Glutamatergic neuron (in vitro differentiated cells): ENCODE data around the gene FANCG. TPM values are rescaled to one million over a fixed set of nuclear protein-coding genes. Genes with fewer than 3 reads are reported as not detected.

Source experiments
- DNase-seq: peaks from one replicate; pipeline ENCODE4 v3.0.0; 2022
- H3K27ac Mint-ChIP-seq: one replicate; pipeline ENCODE4 v1.8.0; 2020; ENCODE audit warnings: mild to moderate bottlenecking, mixed read lengths, inconsistent platforms; ENCODE audit not compliant: unreplicated experiment
- H3K27me3 Mint-ChIP-seq: one replicate; pipeline ENCODE4 v1.8.0; 2020; ENCODE audit warnings: mild to moderate bottlenecking, moderate library complexity, mixed read lengths, inconsistent platforms; ENCODE audit not compliant: unreplicated experiment
- H3K36me3 Mint-ChIP-seq: one replicate; pipeline ENCODE4 v1.8.0; 2020; ENCODE audit warnings: mild to moderate bottlenecking, mixed read lengths, inconsistent platforms; ENCODE audit not compliant: unreplicated experiment
- H3K4me1 Mint-ChIP-seq: one replicate; pipeline ENCODE4 v1.8.0; 2020; ENCODE audit warnings: mild to moderate bottlenecking, low read depth, mixed read lengths, inconsistent platforms; ENCODE audit not compliant: unreplicated experiment
- H3K4me3 Mint-ChIP-seq: one replicate; pipeline ENCODE4 v1.8.0; 2020; ENCODE audit warnings: mild to moderate bottlenecking, mixed read lengths, inconsistent platforms; ENCODE audit not compliant: unreplicated experiment
- H3K9me3 Mint-ChIP-seq: one replicate; pipeline ENCODE4 v1.8.0; 2020; ENCODE audit warnings: mild to moderate bottlenecking, moderate library complexity, mixed read lengths, inconsistent platforms; ENCODE audit not compliant: unreplicated experiment
- long read RNA-seq: library from polyadenylated mRNA; unstranded; transcript quantifications from one replicate; pipeline ENCODE4 v2.0.0, GENCODE V29; 2020; ENCODE audit not compliant: unreplicated experiment
- total RNA-seq: library from RNA; stranded (reverse); fragmentation: NEBNext Ultra II Directional; extraction: Animal tissue kit (Norgen Biotek cat#: 25700); gene quantifications from one replicate; pipeline ENCODE4 v1.2.1, GENCODE V29; 2021; ENCODE audit not compliant: unreplicated experiment
- TF ChIP-seq, protein P1 (sequence below): fragments of 200-600 bp; sonication (generic); IDR thresholded peaks from one replicate; pipeline ENCODE4 v1.5.0; 2021; ENCODE audit not compliant: partially characterized antibody, unreplicated experiment

FANCG gene
- 49.0 TPM for total RNA-seq
- long read RNA-seq, partial matches to known transcripts, result 1 of 6 reads
- long read RNA-seq, other reads (novel, unspliced or antisense), result 3 of 6 reads

DNA sequence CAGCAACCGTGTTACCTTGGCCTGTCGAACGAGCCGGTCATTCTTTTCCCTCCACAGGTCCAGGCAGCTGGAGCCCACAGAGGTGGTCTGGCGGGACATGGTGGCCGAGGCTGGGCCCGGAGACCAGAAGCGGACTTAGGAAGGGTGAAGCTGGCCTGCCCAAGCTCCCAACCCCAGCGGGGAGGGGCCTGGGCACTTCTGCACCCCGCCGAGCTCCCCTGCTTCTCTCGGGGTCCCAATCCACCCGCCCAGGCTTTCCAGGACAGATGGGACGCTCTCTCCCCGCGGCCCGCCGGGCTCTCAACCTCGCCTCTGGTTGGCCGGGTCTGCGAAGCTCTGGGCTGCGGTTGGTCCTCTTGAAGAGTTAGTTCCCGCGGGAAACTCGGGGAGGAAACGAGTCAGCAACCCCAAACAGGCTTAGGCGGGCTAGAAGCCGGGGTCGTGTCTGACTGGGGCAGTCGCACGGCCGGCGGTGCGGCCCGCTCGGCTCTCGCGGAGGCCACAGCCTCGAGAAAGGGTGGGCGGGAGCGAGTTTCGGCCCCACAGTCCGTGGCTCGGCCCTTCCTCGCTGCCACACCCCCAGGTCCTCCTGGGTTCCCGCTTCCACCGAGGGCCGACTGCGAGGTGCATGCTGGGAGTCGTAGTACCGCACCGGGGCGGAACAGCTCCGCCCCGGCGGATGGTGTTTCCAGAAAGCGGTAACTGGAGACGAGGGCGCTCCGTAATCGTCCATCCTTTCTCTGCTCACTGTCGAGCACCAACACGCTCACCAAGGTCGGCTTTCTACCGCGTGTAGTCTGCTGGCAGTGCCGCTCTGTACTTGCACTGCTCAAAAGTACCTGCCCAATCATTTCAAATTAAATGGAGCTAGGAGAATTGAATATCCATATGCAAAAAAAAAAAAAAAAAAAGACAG is at the start of gene FANCG:
Gene FANCG (minus strand): TSS at position 517 of the 916 bp plus-strand sequence. CDS start 418 bp downstream, at position 99.
- Mint-ChIP-seq H3K36me3 (no peaks in the 10 kb centered on the region), H3K27me3 (peaks cover 12% of the 10 kb centered on the region), H3K4me3 (peak within 1 kb of the TSS; percentile 99), H3K9me3 (peaks cover 4% of the 10 kb centered on the region), H3K4me1 (peaks cover 10% of the 10 kb centered on the region), H3K27ac (peak within 1 kb of the TSS; percentile 97)
- TF ChIP-seq, protein P1, sequence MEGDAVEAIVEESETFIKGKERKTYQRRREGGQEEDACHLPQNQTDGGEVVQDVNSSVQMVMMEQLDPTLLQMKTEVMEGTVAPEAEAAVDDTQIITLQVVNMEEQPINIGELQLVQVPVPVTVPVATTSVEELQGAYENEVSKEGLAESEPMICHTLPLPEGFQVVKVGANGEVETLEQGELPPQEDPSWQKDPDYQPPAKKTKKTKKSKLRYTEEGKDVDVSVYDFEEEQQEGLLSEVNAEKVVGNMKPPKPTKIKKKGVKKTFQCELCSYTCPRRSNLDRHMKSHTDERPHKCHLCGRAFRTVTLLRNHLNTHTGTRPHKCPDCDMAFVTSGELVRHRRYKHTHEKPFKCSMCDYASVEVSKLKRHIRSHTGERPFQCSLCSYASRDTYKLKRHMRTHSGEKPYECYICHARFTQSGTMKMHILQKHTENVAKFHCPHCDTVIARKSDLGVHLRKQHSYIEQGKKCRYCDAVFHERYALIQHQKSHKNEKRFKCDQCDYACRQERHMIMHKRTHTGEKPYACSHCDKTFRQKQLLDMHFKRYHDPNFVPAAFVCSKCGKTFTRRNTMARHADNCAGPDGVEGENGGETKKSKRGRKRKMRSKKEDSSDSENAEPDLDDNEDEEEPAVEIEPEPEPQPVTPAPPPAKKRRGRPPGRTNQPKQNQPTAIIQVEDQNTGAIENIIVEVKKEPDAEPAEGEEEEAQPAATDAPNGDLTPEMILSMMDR, result no peak
- peak; percentile 88 for DNase-seq

GRCh38 chr9:35116898-35117551 is 37.3 kb upstream of the FANCG start:
- TF ChIP-seq, protein P1, result peak; percentile 83
- Mint-ChIP-seq H3K9me3 (peaks cover 15% of the 10 kb centered on the region), H3K36me3 (no peaks in the 10 kb centered on the region), H3K4me3 (peak overlapping the region; percentile 95), H3K27me3 (peaks cover 15% of the 10 kb centered on the region), H3K27ac (peak overlapping the region; percentile 98), H3K4me1 (peaks cover 16% of the 10 kb centered on the region)
- peak; percentile 85 for DNase-seq

- Mint-ChIP-seq H3K27ac (peak overlapping the region; percentile 98), H3K27me3 (peaks cover 19% of the 10 kb centered on the region), H3K36me3 (no peaks in the 10 kb centered on the region), H3K4me3 (peak overlapping the region; percentile 95), H3K9me3 (peaks cover 18% of the 10 kb centered on the region), H3K4me1 (peaks cover 20% of the 10 kb centered on the region)
- peak; percentile 27 for DNase-seq
- TF ChIP-seq, protein P1, result no peak
Observed at GRCh38 chr9:35116539-35116897, 36.8 kb upstream of the FANCG start.

- TF ChIP-seq, protein P1, result no peak
- Mint-ChIP-seq H3K27me3 (peaks cover 19% of the 10 kb centered on the region), H3K4me3 (peak within 1 kb of the TSS; percentile 95), H3K27ac (peak within 1 kb of the TSS; percentile 99), H3K36me3 (no peaks in the 10 kb centered on the region), H3K9me3 (peaks cover 18% of the 10 kb centered on the region), H3K4me1 (peaks cover 20% of the 10 kb centered on the region)
- DNase-seq, result peak; percentile 99
Observed at GRCh38 chr9:35115680-35116538, 36.2 kb upstream of the FANCG start, which contains the start of gene ATOSB. Gene ATOSB, minus strand, starts transcription at chr9:35115862. Its CDS starts 7,588 bp downstream, at chr9:35108274.
